ENCODE data around the gene GRIP1.

Gene GRIP1

DNA sequence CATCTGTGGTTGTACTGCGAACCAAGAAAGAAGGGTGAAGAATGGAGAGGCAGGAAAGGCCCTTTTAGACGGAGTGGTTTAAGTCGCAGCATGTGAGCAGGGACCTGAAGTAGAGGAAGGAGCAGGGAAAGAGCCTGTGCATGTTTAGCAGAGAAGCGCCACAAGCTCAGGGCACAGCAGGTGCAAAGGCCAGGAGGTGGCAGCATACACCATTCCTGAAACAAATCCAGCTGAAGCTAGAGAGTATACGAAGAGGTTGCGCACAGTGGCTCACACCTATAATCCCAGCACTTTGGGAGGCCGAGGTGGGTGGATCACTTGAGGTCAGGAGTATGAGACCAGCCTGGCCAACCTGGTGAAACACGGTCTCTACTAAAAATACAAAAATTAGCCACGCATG lies 326.7 kb downstream of the GRIP1 start:
- TF ChIP-seq RAD21 (IDR thresholded peaks at IDR 0.05; ENCODE audit: low read depth) (peak; percentile 52), TAF1 (IDR thresholded peaks at IDR 0.05; ENCODE audit: low read depth) (no peak)
- TF ChIP-seq, protein P1, sequence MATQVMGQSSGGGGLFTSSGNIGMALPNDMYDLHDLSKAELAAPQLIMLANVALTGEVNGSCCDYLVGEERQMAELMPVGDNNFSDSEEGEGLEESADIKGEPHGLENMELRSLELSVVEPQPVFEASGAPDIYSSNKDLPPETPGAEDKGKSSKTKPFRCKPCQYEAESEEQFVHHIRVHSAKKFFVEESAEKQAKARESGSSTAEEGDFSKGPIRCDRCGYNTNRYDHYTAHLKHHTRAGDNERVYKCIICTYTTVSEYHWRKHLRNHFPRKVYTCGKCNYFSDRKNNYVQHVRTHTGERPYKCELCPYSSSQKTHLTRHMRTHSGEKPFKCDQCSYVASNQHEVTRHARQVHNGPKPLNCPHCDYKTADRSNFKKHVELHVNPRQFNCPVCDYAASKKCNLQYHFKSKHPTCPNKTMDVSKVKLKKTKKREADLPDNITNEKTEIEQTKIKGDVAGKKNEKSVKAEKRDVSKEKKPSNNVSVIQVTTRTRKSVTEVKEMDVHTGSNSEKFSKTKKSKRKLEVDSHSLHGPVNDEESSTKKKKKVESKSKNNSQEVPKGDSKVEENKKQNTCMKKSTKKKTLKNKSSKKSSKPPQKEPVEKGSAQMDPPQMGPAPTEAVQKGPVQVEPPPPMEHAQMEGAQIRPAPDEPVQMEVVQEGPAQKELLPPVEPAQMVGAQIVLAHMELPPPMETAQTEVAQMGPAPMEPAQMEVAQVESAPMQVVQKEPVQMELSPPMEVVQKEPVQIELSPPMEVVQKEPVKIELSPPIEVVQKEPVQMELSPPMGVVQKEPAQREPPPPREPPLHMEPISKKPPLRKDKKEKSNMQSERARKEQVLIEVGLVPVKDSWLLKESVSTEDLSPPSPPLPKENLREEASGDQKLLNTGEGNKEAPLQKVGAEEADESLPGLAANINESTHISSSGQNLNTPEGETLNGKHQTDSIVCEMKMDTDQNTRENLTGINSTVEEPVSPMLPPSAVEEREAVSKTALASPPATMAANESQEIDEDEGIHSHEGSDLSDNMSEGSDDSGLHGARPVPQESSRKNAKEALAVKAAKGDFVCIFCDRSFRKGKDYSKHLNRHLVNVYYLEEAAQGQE (IDR thresholded peaks at IDR 0.05; ENCODE audit: low read depth): no peak

DNA sequence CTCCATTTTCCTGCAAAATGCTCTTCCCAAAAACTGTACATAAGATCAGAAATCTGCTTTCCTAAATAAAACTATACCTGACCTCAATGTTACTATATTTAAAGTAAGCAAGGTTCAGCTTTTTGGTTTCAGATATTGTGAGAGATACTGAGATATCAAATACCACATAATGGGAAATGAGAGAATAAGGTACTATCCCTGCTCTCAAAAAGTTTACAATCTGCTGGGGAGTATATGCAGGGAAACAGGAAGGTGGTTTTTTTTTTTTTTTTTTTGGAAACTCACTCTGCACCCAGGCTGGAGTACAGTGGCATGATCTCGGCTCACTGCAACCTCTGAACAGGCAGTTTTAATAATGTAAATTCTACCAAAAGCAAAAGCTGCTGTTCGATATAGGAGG lies 327.6 kb downstream of the GRIP1 start:
- TF ChIP-seq CREB1 (IDR thresholded peaks at IDR 0.05; ENCODE audit: low read depth) (no peak), FOXM1 (IDR thresholded peaks at IDR 0.05; ENCODE audit: borderline replicate concordance, low read depth) (no peak), TEAD4 (IDR thresholded peaks at IDR 0.05) (no peak), YY1 (IDR thresholded peaks at IDR 0.05; ENCODE audit: low read depth) (no peak), RAD21 (IDR thresholded peaks at IDR 0.05; ENCODE audit: low read depth) (no peak), TAF1 (IDR thresholded peaks at IDR 0.05; ENCODE audit: low read depth) (no peak), TCF12 (IDR thresholded peaks at IDR 0.05; ENCODE audit: low read depth) (no peak)

DNA sequence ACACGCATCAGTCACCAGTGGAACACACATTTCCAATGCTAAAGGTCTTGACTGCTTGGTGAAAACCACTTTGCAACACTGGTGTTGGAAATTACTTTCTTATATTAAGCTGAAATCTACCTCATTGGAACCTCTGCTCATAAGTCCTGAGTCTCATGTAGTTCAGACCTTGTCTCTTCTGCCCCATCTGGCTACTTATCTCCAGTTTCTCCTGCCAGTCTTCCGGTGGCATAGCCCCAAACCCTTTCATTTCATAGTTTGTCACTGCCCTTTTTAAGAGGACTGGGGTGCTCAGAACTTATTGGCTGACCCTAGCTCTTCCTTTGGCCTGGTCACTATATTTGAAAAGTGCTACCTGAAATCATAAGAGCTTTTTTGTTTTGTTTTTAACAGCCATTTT lies 332.9 kb downstream of the GRIP1 start:
- TF ChIP-seq, protein P2, sequence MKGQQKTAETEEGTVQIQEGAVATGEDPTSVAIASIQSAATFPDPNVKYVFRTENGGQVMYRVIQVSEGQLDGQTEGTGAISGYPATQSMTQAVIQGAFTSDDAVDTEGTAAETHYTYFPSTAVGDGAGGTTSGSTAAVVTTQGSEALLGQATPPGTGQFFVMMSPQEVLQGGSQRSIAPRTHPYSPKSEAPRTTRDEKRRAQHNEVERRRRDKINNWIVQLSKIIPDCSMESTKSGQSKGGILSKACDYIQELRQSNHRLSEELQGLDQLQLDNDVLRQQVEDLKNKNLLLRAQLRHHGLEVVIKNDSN (IDR thresholded peaks at IDR 0.05): no peak
- TF ChIP-seq TAF1 (IDR thresholded peaks at IDR 0.05; ENCODE audit: low read depth) (no peak), CEBPB (IDR thresholded peaks at IDR 0.05) (no peak), NFIC (IDR thresholded peaks at IDR 0.05) (no peak), TCF12 (IDR thresholded peaks at IDR 0.05; ENCODE audit: low read depth) (no peak), FOXM1 (IDR thresholded peaks at IDR 0.05; ENCODE audit: borderline replicate concordance, low read depth) (no peak), EGR1 (IDR thresholded peaks at IDR 0.05) (no peak), YY1 (IDR thresholded peaks at IDR 0.05; ENCODE audit: low read depth) (no peak)
- TF ChIP-seq, protein P3, sequence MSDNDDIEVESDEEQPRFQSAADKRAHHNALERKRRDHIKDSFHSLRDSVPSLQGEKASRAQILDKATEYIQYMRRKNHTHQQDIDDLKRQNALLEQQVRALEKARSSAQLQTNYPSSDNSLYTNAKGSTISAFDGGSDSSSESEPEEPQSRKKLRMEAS (IDR thresholded peaks at IDR 0.05): no peak

DNA sequence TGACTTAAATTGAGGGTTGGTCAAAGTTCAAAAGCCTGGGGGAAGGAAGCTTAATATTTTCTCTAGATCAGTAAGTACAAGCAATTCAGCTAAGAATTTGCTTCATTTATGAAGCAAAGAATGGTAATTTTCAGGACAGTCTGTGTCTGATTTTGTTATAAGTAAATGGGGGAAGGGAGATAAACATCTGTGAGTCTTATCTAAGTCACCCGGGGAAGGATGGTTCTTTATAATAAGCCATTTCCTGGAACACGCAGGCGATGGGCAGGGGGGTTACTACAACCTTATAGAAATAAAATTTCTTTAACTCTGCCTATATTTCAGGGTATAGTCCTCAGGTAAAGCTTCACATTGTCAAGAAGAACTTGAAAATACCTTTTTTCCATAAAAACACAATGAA lies 333.7 kb downstream of the GRIP1 start:
- TF ChIP-seq, protein P2 (IDR thresholded peaks at IDR 0.05): no peak
- TF ChIP-seq TEAD4 (IDR thresholded peaks at IDR 0.05): no peak
- TF ChIP-seq, protein P3 (IDR thresholded peaks at IDR 0.05): no peak
- no peak for TF ChIP-seq YY1 (IDR thresholded peaks at IDR 0.05; ENCODE audit: low read depth)
- TF ChIP-seq CREB1 (IDR thresholded peaks at IDR 0.05; ENCODE audit: low read depth): no peak
- no peak for TF ChIP-seq NFIC (IDR thresholded peaks at IDR 0.05)
- no peak for TF ChIP-seq TAF1 (IDR thresholded peaks at IDR 0.05; ENCODE audit: low read depth)
- TF ChIP-seq CEBPB (IDR thresholded peaks at IDR 0.05): no peak
- TF ChIP-seq RAD21 (IDR thresholded peaks at IDR 0.05; ENCODE audit: low read depth): no peak
- TF ChIP-seq, protein P1 (IDR thresholded peaks at IDR 0.05; ENCODE audit: low read depth): no peak
- TF ChIP-seq ZBTB7A (IDR thresholded peaks at IDR 0.05; ENCODE audit: low read depth): no peak
- TF ChIP-seq TCF12 (IDR thresholded peaks at IDR 0.05; ENCODE audit: low read depth): no peak
- TF ChIP-seq EGR1 (IDR thresholded peaks at IDR 0.05): no peak
- no peak for TF ChIP-seq FOXM1 (IDR thresholded peaks at IDR 0.05; ENCODE audit: borderline replicate concordance, low read depth)
- TF ChIP-seq EP300 (IDR thresholded peaks at IDR 0.05; ENCODE audit: borderline replicate concordance): no peak

DNA sequence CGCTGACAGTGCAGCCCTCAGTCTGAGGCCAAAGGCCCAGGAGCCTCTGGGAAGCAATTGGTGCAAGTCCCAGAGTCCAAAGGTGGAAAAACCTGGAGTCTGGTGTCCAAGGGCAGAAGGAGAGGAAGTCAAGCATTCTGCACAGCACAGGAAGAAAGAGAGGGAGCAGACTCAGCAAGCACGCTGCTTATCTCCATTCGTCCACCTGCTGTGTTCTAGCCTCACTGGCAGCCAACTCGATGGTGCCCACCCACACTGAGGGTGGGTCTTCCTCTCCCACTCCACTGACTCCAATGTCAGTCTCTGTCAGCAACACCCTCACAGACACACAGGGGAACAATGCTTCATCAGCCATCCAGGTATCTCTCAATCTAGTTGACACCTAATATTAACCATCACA lies 337.8 kb downstream of the GRIP1 start:
- no peak for TF ChIP-seq EGR1 (IDR thresholded peaks at IDR 0.05)
- no peak for TF ChIP-seq TEAD4 (IDR thresholded peaks at IDR 0.05)
- TF ChIP-seq CEBPB (IDR thresholded peaks at IDR 0.05): no peak
- TF ChIP-seq, protein P2 (IDR thresholded peaks at IDR 0.05): no peak
- TF ChIP-seq, protein P3 (IDR thresholded peaks at IDR 0.05): no peak
- no peak for TF ChIP-seq RAD21 (IDR thresholded peaks at IDR 0.05; ENCODE audit: low read depth)
- no peak for TF ChIP-seq NFIC (IDR thresholded peaks at IDR 0.05)

DNA sequence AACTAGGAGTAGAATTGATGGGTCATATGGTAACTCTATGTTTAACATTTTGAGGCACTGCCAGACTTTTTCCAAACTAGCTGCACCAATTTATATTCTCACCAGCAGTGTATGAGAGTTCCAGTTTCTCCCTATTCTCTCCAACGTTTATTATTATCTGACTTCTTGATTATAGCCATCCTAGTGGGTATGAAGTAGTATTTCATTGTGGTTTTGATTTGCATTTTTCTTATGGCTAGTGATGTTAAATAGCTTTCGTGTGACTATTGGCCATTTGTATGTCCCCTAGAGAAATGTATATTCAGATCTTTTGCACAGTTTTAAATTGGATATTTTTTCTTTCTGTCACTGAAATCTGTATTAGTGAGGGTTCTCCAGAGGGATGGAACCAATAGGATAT lies 338.7 kb downstream of the GRIP1 start:
- TF ChIP-seq TEAD4 (IDR thresholded peaks at IDR 0.05): no peak
